Neural progenitor cell (in vitro differentiated cells): Measurements from ENCODE around the gene PLEKHA5.

Source experiments
- CTCF ChIP-seq: fragments of 200-600 bp; sonication (generic); IDR thresholded peaks from 2 replicates; pipeline ENCODE4 v1.5.1; 2017; ENCODE audit warnings: antibody characterized with exemption, mild to moderate bottlenecking
- EZH2 ChIP-seq: fragments of 200-600 bp; sonication (generic); IDR thresholded peaks from 2 replicates; pipeline ENCODE4 v1.6.1; 2017; ENCODE audit warnings: antibody characterized with exemption, mild to moderate bottlenecking, moderate library complexity
- EZH2phosphoT487 ChIP-seq: fragments of 200-600 bp; sonication (generic); IDR thresholded peaks from 2 replicates; pipeline ENCODE4 v1.6.1; 2017; ENCODE audit warnings: antibody characterized with exemption

DNA sequence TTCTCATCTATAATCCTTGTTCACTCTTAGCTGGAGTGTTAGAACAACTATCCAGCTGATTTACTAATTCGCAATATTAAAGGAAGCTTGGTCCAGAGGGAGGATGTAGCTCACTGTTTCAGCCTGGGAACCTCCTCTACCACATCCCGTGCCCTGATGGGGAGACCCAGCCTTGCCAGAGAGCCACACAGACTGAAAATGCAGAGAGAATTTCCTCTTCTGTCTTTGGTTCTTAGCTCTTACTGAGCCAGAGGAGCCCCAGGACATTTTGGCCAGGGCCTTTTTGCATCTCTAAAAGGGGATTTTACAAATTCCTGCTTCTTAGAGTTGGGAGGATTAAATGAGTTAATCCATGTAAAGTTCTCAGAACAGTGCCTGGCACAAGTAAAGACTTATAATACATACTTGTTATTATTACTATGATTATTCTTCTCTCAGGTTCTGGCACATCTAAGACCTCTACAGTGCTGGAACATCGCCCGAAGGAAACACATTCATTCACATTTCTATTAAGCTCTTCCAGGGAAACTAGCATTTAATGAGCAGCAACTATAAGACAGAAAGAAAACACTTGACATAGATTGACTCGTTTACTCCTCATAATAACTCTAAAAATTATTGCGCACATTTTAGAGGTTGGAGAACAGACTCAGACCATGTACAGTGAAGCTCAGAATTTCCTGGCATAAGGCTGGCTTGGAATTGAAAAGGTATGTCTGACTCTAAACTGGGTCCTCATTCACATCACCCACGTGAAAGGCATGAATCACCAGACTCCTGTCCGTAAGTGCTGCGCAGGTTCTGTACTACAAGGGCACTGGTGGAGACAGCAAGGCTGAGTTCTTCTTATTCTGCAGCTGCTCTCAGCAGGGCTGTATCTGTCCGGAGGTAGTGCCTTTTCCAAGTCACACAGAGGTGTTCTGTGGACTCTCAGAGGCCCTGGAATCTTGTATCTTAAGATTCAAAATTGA is 282.0 kb downstream of the PLEKHA5 start:
- TF ChIP-seq CTCF (no peak), EZH2 (no peak), EZH2phosphoT487 (no peak)
